HG03095 (cell line): ENCODE results near the gene TCOF1.

Experiments
- ATAC-seq: cut with Tn5 transposase; IDR thresholded peaks from one replicate; pipeline ENCODE4 v1.9.1; 2021; ENCODE audit warnings: moderate library complexity; ENCODE audit not compliant: unreplicated experiment

Gene TCOF1

GRCh38 chr5:150401376-150402228, 44.1 kb downstream of the TCOF1 start:
- no peak for ATAC-seq

DNA sequence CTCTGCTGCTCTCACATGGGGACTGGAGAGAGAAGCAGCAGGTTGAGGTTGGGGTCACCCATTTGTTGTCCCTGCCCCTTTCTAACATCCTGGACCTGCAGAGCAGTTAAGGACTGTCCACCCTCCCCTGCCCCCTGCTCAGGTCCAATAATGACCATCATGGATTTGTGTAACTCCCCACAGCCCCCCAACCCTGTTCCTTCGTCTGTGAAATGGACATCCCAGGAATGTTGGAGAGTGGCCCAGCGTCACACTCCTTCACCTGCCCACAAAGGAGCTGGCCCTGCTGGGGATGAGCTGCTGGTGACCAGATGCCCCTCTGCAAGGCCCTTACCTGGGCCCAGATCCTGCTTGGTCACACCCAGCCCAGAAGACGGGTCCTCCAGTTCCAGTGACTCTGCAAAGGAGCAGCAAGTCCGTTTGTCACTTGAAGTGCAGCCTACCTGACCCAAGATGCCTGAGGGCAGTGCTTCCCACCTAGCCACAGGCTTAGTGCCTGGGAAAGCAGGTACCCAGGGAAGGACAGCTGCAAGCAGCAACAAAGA, 44.8 kb downstream of the TCOF1 start:
- no peak for ATAC-seq

DNA sequence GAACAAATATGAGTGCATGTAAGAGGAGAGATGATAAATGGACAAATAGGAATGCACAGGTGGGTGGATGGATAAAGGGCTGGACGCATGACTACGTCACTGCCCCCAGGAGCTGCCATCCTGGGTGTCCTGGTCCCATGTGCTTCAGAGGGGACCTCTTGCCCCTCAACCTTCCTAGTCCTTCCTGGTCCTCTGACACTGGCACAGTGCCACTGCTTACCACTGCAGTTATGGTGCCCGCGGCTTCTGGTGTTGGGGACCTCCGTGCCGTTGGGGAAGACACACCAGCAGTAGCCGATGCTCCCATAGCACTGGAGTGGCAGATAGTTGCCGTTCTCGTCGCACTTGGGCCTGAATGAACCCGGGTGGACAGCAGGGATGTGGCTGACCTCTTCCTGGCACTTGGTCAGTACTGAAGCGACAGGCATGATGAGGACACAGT, 45.4 kb downstream of the TCOF1 start:
- ATAC-seq: no peak

DNA sequence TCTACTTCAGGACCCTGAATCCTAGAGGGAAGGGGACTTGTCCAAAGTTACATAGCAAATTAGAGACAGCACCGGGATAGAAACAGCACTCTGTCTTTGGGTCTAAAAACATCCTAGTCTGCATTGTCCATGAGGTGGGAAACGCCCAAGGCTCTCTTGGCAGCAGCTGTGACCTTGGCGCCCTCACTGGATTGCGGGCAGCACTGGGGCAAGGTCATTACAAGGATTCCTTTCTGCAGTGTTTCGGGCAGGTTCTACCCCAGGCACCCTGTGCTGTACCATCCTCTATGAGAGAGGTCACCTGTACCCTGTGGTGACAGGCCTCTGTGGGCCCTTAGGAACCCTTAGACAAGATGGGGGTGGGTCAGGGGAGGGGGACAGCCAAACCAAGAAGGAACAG, 46.6 kb downstream of the TCOF1 start:
- no peak for ATAC-seq

GRCh38 chr5:150404535-150404934, 47.0 kb downstream of the TCOF1 start:
- no peak for ATAC-seq

DNA sequence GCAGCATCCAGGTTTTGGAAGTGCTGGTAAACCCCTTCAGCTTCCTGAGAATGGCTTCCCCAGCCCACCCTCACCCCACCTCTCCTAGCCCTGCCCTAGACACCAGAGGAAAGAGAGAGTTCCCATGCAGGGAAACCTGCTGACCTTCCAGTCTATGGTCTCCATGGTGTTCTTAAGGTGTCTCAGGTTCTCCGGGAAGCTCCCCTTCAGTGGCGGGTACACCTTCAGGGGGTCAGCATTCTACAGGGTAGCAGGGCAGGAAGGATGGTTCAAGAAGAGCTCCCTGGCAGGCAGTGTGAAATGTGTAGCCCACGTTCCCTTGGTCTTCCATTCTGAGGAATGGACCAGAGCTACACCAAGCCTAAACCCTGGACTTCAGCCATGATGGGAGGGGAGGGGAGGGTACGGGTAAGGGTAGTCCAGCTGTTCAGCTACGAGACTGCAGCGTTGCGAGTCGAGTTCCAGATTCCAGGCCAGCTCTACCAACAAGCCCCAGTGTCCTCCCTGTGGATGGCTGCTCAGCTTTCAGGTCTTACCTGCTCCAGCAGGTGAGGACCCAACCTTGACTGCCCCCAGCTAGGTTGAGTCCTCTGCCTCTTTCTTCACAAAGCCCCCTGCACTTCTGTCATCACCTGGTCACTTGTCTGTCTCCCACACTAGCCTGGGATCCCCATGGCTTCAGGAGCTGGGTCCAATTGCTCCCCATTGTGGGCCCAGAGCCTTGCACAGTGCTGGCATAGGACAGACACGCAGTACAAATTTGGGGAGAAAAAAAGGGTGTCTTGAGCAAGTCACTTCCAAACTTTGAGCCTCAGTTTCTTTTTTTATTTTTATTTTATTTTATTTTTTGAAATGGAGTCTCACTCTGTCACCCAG, 47.7 kb downstream of the TCOF1 start:
- ATAC-seq: no peak

DNA sequence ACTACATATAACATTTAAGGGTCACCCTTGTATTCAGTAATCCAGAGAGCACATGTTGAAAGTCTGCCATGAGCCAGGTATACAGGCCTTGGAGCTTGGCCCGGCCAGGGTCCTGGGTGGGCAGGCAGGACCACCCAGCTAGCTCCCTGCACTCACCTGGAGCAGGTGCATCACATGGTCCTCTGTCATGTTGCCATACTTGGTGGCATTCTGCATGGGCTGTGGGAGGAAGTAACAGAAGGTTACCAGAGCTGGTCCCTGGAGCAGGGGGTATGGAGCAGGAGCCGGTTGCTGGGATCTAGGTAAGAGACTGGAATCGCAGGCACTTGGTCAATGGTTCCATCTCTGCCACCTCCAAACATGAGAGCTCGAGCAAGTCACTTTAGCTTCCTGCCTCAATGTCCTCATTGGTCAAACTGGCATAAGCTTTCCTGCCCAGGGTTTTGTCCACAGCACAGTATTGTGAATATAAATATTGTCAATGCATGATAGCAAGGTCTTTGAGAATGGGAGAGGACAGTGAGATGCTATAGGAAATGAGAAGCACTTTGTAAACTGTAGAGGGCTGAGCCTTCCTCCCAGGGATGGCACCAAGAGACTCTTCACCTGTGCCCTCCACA, 48.7 kb downstream of the TCOF1 start:
- ATAC-seq: no peak

GRCh38 chr5:150406723-150407095, 49.2 kb downstream of the TCOF1 start:
- no peak for ATAC-seq

GRCh38 chr5:150407096-150407720, 49.7 kb downstream of the TCOF1 start:
- ATAC-seq: no peak

- ATAC-seq: no peak
Measured at GRCh38 chr5:150408231-150408943, 50.9 kb downstream of the TCOF1 start.

DNA sequence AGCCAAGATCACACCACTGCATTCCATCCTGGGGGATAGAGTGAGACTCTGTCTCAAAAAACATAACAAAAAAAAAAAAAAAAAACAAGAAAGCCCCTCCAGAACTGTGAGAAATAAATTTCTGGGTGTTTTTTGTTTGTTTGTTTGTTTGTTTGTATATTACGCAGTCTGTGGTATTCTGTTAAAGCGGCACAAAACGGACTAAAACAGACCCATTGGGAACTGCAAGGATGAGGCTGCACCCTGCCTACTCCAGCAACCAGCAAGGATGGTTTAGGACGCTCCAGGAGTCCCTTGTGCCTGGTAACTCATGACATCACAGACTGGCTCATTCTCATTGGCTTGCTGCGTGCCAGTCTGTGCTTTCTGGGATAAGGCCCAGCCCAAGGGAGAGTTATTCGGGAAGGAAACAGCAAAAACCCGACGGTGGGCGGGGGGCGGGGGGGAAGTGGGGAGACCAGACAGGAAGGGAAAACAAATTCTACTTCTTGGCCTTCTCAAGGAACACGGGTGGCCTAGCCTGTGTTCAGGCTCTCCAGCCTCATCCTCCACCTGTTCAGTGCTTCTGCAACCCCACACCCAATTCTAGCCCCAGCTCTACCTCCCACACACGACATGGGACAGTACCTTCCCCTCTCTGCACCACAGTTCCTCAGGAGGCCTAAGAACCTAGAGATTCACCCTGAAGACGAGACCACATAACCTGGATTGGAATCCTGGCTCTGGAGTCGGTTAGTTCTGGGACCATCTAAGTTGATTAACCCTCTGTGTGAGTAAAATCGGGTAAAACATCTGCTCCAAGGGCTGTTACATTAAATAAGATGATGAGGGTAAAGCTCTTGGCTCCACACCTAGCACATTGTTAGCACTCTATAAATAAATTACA, 52.4 kb downstream of the TCOF1 start:
- ATAC-seq: peak; percentile 33

- ATAC-seq: no peak
Measured at GRCh38 chr5:150410524-150411244, 53.2 kb downstream of the TCOF1 start.

DNA sequence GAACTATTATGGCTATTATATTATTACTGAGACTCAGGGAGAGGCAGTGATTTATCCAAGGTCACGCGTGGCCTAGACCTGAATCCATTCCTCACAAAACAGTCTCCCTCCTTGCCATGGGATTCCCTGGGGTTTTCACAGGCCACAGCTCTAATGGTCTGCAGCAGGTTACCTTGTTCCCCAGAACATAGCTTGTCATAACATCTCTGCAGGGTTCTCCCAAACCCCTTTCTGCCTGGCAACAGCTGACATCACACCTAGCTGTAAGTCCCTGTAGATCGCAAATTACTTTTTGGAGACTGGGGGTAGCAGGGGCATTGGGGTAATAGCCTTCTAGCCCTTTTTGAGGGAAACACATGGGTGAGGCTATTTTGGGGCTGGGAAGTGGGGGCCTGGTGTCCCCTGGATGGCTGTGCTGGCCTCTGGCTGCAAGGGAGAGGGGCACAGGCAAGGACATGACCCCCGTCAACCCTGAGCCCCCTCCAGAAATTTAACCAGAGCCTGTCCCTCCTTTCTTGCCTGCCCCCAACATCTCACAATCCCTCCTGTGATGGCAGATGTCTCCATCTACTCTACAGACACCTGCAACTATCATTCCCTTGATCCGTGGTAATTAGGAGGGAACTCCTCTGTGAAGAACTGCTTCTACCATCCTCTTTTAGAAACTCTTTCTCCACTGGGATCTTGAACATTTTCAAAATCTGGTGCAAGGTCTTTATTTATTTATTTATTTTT, 53.9 kb downstream of the TCOF1 start:
- ATAC-seq: peak; percentile 18

- peak; percentile 69 for ATAC-seq
Measured at GRCh38 chr5:150412319-150413175, 55.0 kb downstream of the TCOF1 start, which contains the start of gene CD74. CD74 (minus strand) TSS chr5:150412910; CDS start chr5:150412749, 161 bp downstream.

GRCh38 chr5:150413176-150413901, 55.8 kb downstream of the TCOF1 start:
- ATAC-seq: no peak
